Measurements from ENCODE around the gene DCC. TPM values are rescaled to one million over a fixed set of nuclear protein-coding genes. Genes with fewer than 3 reads are reported as not detected.

DCC gene
- total and polyA plus RNA-seq, 2 of the 8 experiments (the other 6 are each of a cell fraction or from before 2014, with no cell fraction given): 0.14 to 1.4 TPM

DNA sequence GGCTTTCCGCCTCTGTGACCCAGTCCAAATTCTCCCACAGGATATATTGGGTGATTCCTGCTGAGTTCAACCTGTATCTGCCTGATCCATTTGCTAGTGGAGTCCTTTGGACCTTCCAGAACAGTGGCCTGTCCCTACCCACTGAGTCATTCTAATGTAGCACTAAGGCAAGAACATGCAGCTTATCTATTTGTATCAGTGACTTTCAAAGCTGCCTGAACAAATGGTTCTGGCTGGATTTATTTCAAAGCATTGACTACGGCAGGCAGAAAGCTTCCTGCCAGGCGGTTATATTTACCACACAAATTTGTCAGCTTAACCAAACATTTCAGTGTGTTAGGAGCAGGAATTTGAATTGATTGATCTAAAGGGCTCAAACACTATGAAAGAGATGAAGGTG lies 613.4 kb downstream of the DCC start:
- no peaks in the 10 kb centered on the region for H3K36me3 ChIP-seq (ENCODE audit: control insufficient read depth in 2 of 4, insufficient read depth in 4 of 4, low read length in 3 of 4)
- H3K4me2 ChIP-seq (ENCODE audit: insufficient read depth in 1 of 2, low read depth in 2 of 2, low read length in 2 of 2): no peak overlapping the region
- FAIRE-seq (no peak), DNase-seq (ENCODE audit: low read depth in 1 of 2, low spot score in 2 of 2) (no peak)
- 89% methylated on average over 3 of the region's 3 CpGs; no CpG with 5 or more reads in 1 of the 2 experiments for WGBS, 2 experiments (ENCODE audit: extremely low coverage in 1 of 2, insufficient coverage in 1 of 2, insufficient read length in 1 of 2, insufficient replicate concordance in 2 of 2, low coverage in 1 of 2, low lambda C conversion rate in 2 of 2, missing lambda C conversion rate in 1 of 2)
- H3K4me1 ChIP-seq (replicated peaks in 1 of 4; ENCODE audit: control insufficient read depth in 3 of 4, insufficient read depth in 4 of 4, low read length in 3 of 4): no peaks in the 10 kb centered on the region
- H3K4ac ChIP-seq (replicated peaks; ENCODE audit: insufficient read length, low read depth, low read length): no peak overlapping the region
- POLR2A ChIA-PET (ENCODE audit: partially characterized antibody): no interaction called here
- no peak overlapping the region for H2AK5ac ChIP-seq (ENCODE audit: low read depth, low read length)
- H2AFZ ChIP-seq (ENCODE audit: low read length): 0 out of 2 replicates have a peak overlapping the region, but pooled peaks have one; percentile 61
- H3K18ac ChIP-seq (ENCODE audit: extremely low read depth, low read length): no peak overlapping the region
- no peaks in the 10 kb centered on the region for H3K79me1 ChIP-seq (ENCODE audit: low read depth, low read length)
- H3K27ac ChIP-seq (ENCODE audit: low read depth, low read length): no peak overlapping the region
- H3K14ac ChIP-seq (ENCODE audit: insufficient read length): no peak overlapping the region
- H4K91ac ChIP-seq (replicated peaks; ENCODE audit: insufficient read length, low read length): no peak overlapping the region
- H3K56ac ChIP-seq (replicated peaks; ENCODE audit: insufficient read length, low read depth, low read length): no peak overlapping the region
- TF ChIP-seq JUN (IDR thresholded peaks at IDR 0.05; ENCODE audit: low read depth, low read length) (no peak), BRCA1 (IDR thresholded peaks at IDR 0.05; ENCODE audit: low read depth, low read length) (no peak), BCL11A (IDR thresholded peaks at IDR 0.05; ENCODE audit: low read depth in 2 of 2, low read length in 2 of 2) (no peak), RAD21 (IDR thresholded peaks at IDR 0.05 in 1 of 2, conservative IDR thresholded peaks at IDR 0.05 in 1 of 2; ENCODE audit: low read depth in 2 of 2, low read length in 2 of 2) (no peak), TAF1 (IDR thresholded peaks at IDR 0.05; ENCODE audit: low read depth, low read length) (no peak)
- TF ChIP-seq, protein P1, sequence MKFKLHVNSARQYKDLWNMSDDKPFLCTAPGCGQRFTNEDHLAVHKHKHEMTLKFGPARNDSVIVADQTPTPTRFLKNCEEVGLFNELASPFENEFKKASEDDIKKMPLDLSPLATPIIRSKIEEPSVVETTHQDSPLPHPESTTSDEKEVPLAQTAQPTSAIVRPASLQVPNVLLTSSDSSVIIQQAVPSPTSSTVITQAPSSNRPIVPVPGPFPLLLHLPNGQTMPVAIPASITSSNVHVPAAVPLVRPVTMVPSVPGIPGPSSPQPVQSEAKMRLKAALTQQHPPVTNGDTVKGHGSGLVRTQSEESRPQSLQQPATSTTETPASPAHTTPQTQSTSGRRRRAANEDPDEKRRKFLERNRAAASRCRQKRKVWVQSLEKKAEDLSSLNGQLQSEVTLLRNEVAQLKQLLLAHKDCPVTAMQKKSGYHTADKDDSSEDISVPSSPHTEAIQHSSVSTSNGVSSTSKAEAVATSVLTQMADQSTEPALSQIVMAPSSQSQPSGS (IDR thresholded peaks at IDR 0.05; ENCODE audit: low read length): no peak
- H2BK12ac ChIP-seq (ENCODE audit: low read depth, low read length): no peak overlapping the region
- no peak overlapping the region for H4K8ac ChIP-seq (ENCODE audit: extremely low read depth, insufficient read depth, low read length)
- H3K27me3 ChIP-seq (replicated peaks in 1 of 4; ENCODE audit: control insufficient read depth in 3 of 4, extremely low read depth in 1 of 4, insufficient read depth in 3 of 4, low read length in 3 of 4): no peaks in the 10 kb centered on the region
- H2BK15ac ChIP-seq (ENCODE audit: low read length): no peak overlapping the region
- H3K9ac ChIP-seq (replicated peaks in 1 of 4; ENCODE audit: extremely low read depth in 1 of 4, low read depth in 3 of 4, low read length in 3 of 4): no peak overlapping the region
- H4K20me1 ChIP-seq (replicated peaks in 1 of 2; ENCODE audit: control insufficient read depth in 1 of 2, insufficient read depth in 2 of 2, low read length in 2 of 2): no peaks in the 10 kb centered on the region
- no peaks in the 10 kb centered on the region for H3K79me2 ChIP-seq (ENCODE audit: control insufficient read depth in 1 of 2, insufficient read depth in 2 of 2, low read length in 2 of 2)
- H3K9me3 ChIP-seq (ENCODE audit: insufficient read depth in 2 of 2, low read depth in 1 of 2, low read length in 1 of 2): no peaks in the 10 kb centered on the region
- CTCF ChIA-PET (ENCODE audit: partially characterized antibody): no interaction called here
- no peak overlapping the region for H2BK120ac ChIP-seq (replicated peaks; ENCODE audit: low read depth, low read length)
- H3K23me2 ChIP-seq (ENCODE audit: low read depth, low read length): no peaks in the 10 kb centered on the region
- H2BK5ac ChIP-seq (ENCODE audit: low read depth, low read length): no peak overlapping the region
- no peak overlapping the region for H3K23ac ChIP-seq (ENCODE audit: insufficient read length)
- H4K5ac ChIP-seq (ENCODE audit: insufficient read length, low read depth, low read length): no peak overlapping the region
- no peak overlapping the region for H3K4me3 ChIP-seq (ENCODE audit: extremely low read depth in 1 of 4, insufficient read depth in 2 of 4, low read depth in 3 of 4, low read length in 4 of 4)
- no peak overlapping the region for H2BK20ac ChIP-seq (ENCODE audit: low read length)

All from H1 (cell line).